Stimulated activated CD4-positive, alpha-beta T cell treated with anti-CD3 and anti-CD28 coated beads, Interleukin-4, amount 100 ng/mL, for 48 hours (primary cell): ENCODE measurements around the gene FGF18.
"Not testable (repeated sequence)": the region's sequence is repeated elsewhere in the genome, so short reads cannot be mapped to it uniquely, and the experiment has no call there.

Experiments used
- DNase-seq, 2 donors: peaks; one replicate each; pipeline ENCODE4 v3.0.0-alpha.2; 2020; ENCODE audit warnings: low read depth in 2 of 2

The FGF18 gene, protein sequence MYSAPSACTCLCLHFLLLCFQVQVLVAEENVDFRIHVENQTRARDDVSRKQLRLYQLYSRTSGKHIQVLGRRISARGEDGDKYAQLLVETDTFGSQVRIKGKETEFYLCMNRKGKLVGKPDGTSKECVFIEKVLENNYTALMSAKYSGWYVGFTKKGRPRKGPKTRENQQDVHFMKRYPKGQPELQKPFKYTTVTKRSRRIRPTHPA

DNA sequence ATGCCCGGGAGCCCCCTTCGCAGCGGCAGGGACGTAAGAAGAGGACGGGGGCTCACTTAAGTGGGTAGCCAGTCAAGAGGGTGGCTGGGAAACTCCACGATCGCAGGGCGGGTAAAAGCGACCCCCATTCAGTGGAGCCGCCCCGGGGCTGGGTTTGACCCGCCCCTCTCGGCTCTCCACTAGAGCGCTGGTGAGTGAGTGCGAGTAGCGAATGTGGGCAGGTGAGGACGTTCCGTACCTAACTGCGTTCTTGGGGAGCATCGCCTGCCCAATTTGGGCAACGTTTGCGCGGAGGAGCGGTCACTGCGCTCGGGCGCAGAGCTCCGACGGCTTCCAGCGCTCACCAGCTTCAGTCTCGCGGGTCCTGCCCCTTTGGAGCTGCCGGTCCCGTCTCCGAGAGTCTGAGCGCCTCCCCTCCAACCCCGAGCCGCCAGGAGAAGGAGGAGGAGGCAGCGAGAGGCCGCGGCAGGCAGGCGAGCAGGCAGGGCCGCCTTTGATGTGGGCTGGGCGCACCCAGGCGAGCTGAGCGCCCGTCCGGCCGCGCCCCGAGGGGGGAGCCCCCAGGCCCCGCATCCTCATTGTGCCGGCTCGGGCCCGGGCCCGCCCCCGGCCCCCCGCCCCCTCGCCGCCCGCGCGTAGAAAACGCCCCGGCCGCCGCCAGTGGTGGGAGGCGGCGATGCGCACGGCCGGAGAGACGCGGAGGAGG is at the start of gene FGF18:
FGF18 (plus strand) TSS at position 666 of the 706 bp plus-strand sequence. CDS start 553 bp downstream, outside the sequence.
- peak; percentile 16 to 18 for DNase-seq

DNA sequence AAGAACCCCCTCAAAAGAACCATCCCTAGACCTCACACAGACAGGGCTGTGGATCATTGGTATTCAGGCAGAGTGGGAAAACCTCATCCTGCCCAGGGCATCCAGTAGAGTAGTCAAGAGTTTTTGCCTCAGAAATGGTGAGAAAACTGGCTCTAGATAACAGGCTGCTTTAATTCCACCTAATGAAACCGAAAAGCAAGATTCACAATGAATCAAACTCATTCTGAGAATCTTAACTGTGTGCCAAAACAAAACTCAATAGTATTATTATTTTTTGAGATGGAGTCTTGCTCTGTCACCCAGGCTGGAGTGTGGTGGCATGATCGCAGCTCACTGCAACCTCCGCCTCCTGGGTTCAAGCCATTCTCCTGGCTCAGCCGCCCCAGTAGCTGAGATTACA is 49.5 kb upstream of the FGF18 start:
- DNase-seq = no peak

DNA sequence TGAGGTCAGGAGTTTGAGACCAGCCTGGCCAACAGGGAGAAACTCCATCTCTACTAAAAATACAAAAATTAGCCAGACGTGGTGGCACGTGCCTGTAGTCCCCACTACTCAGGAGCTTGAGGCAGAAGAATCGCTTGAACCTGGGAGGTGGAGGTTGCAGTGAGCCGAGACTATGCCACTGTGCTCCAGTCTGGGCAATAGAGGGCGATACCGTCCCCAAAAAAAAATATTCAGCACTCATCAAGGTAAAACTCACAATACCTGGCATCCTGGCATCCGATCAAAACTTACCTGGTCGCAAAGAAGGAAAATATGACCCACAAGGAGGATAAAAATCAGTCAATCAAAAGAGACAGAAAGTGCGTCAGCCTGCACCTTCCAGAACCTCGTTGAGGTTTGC is 48.6 kb upstream of the FGF18 start:
- DNase-seq = not testable (repeated sequence)

DNA sequence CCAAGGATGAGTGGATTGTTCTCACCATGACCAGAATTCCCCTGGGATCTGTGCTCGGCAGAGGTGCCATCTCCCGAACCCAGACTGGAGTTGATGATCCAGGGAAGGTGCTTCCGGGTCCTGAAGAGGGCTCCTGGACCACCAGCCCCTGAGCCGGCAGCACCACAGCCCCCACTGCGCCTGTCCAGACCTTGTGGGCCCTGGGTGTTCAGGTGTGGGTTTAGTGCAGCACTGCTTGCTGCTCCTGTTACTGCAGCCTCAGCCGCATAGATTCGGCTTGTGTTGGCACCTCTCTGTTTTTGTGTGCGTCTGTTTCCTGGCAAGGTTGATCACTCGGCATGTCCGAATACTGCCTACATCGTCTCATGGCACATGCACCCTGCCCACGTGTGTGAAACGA is 48.1 kb upstream of the FGF18 start:
- DNase-seq = no peak

DNA sequence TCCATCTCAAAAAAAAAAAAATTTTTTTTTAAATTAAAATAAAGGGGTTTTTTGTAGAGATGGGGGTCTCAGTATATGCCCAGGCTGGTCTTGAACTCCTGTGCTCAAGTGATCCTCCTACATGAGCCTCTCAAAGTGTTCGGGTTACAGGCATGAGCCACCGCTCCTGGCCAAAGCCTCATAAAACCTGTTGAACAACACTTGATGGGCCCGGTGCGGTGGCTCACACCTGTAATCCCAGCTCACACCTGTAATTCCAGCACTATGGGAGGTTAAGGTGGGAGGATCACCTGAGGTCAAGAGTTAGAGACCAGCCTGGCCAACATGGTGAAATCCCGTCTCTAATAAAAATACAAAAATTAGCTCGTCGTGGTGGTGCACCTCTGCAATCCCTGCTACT is 39.5 kb upstream of the FGF18 start:
- DNase-seq = no peak

DNA sequence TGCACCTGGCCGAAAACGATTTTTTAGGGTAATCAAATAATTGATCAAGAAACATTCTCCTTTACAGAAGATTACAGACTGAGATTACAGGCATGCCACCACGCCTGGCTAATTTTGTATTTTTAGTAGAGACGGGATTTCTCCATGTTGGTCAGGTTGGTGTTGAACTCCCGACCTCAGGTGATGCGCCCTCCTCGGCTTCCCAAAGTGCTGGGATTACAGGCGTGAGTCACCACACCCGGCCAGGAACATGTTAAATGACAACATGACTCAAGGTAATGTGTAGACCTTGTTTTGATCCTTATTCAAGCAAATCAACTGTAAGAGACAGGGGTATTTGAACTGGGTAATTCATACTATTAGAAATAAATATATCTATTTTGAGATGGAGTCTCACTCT is 35.0 kb upstream of the FGF18 start:
- DNase-seq = not testable (repeated sequence)

DNA sequence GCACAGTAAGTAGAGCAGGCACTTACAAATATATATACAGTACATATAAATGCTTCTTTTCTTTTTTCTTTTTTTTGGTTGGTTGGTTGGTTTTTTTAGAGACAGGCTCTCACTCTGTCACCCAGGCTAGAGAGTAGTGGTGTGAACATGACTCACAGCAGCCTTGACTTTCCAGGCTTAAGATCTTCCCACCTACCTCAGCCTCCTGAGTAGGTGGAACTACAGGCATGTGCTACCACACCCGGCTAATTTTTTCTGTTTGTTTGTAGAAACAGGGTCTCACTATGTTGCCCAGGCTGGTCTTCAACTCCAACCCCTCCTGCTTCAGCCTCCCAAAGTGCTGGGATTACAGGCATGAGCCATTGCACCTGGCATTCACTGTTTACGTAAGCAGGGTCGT is 34.4 kb upstream of the FGF18 start:
- not testable (repeated sequence) for DNase-seq

DNA sequence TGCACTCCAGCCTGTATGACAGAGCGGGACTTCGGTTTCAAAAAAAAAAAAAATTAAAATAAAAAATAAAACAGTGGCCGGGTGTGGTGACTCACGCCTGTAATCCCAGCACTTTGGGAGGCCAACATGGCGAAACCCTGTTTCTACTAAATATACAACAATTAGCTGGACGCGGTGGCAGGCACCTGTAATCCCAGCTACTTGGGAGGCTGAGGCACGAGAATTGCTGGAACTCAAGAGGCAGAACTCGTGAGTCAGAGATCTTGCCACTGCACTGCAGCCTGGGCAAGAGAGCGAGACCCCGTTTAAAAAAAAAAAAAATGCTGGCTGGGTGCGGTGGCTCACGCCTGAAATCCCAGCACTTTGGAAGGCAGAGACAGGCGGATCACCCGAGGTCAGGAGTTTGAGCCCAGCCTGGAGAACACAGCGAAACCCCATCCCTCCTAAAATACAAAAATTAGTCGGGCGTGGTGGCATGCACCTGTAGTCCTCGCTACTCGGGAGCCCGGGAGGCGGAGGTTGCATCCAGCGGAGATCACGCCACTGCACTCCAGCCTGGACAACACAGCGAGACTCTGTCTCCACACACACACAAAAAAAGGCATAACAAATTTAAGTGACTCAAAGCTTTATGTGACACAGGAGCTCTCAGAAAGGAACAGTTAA is 33.3 kb upstream of the FGF18 start:
- DNase-seq = no peak

DNA sequence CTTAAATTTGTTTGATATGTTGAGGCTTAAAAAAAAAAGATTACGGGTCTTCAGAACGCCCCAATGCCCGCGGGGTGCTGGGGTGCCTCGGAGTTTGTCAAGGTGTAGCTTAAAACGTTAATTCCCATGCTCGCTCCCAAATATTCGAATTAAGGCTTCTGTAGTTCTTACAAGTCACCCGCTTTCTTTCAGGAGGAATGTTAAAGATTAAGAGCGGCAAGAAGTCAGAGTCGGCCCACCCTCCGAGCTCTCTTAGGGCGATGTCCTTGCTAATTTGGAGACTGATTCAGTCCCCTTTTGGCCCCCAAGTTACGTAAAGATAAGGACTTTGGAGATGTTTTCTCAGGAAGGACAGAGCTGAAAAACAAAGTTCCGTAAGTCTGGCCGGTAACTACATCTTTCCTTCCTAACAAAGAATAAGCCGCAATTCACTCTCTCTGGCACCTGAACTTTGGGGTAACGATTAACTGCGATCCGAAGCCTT is 32.5 kb upstream of the FGF18 start:
- no peak for DNase-seq

DNA sequence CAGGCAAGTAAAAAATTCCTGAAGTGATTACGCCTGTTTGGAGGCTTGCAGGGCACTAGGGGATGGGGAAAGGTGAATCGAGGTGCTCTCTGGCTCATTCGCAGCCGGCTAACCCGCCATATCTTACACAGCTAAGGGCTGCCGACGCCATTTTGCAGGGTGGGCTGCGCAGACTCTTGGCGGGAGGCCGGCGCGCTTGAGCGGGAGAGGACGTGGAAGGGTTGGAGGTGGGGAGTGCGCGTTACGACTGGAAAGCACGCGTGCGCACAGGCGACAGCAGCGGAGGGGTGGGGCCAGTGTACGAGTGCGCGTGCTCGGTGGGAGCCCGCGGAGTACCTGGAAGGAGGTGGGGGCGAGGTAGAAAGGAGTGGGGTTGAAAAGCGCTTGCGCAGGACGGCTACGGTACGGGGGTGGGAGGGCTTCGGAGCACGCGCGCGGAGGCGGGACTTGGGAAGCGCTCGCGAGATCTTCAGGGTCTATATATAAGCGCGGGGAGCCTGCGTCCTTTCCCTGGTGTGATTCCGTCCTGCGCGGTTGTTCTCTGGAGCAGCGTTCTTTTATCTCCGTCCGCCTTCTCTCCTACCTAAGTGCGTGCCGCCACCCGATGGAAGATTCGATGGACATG is 32.0 kb upstream of the FGF18 start, which contains the start of gene NPM1:
NPM1 (plus strand) TSS at position 505 of the 625 bp plus-strand sequence; CDS start at position 605, 100 bp downstream.
- peak; percentile 94 to 96 for DNase-seq

DNA sequence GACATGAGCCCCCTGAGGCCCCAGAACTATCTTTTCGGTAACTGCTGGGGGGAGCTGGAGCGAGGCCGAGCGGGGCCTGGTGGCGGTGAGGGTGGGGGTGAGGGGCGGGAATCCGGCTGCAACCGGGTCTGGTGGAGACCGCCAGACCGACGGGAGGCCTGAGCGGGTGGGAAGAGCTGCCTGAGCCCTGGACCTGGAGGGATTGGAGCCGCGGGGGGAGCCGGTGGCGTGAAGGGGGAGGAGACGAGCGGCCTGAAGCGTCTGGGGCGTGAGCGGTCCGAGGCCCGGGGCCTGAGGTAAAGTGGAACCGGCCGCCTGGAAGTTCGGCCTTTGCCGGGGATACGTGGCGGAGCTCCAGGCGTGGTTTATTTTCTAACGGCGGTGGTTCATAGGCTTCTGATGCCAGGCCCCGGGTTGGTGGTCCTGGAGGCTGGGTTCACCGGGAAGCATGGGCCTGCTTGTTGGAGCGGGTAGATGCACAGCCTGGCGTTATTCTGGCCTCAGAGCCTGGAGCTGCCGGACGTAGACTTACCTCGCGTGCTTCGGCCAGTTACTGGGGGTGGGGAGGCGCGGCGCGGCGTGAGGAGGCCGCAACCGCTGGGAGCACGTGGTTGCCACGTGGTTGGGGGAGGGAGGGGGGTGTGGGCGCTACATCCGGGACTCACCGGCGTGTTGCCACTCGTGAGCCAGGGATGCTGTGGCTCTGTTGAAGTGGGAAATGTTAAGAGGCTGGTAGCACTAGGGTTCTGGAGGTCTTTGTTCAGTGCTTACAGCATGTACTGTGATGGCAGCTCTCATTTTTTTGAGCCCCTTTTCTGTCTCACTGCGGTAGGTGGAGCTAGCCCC is 31.3 kb upstream of the FGF18 start:
- peak; percentile 79 to 82 for DNase-seq

DNA sequence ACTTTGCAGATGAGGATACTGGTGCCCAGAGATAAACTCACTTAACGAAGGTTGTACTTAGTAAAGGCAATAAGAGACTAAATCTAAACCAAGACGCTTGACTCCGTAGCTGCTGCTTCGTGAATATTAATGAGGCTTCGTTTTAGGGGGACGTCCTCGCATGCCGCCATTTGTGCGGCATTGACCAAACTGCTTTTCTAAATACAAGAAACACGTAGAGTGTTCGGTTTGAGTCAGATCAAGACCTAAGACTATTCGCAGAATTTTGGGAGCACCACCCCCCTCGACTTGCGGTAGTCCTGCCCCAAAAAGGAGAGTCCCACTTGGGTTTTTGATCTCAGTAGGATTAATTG is 30.7 kb upstream of the FGF18 start:
- DNase-seq = peak in 1 of 2 donors; percentile 20

DNA sequence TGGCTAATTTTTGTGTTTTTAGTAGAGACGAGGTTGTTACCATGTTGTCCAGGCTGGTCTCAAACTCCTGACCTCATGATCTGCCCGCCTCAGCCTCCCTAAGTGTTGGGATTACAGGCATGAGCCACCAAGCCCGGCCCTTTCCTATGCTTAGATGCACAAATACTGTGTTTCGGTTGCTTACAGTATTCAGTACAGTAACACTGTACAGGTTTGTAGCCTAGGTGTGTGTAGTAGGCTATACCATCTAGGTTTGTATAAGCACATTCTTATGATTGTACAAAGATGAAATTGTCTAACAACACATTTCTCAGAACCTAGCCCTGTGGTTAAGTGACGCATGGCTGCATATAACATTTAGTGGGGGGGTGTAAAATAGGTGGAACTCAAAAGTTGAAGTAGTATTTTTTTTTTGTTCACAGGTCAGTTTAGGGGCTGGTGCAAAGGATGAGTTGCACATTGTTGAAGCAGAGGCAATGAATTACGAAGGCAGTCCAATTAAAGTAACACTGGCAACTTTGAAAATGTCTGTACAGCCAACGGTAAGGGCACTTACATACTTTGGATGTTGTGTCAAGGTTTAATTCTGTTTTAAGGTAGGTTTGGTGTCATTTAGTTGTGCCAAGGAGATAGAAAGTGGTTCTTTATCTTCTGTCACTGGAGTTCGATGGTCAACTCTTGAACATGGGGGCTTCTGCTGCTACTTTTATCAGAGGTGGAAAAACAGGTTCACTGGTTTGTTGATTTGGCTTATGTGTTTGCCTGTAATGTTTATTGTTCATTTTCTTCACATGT is 28.4 kb upstream of the FGF18 start:
- DNase-seq = no peak

DNA sequence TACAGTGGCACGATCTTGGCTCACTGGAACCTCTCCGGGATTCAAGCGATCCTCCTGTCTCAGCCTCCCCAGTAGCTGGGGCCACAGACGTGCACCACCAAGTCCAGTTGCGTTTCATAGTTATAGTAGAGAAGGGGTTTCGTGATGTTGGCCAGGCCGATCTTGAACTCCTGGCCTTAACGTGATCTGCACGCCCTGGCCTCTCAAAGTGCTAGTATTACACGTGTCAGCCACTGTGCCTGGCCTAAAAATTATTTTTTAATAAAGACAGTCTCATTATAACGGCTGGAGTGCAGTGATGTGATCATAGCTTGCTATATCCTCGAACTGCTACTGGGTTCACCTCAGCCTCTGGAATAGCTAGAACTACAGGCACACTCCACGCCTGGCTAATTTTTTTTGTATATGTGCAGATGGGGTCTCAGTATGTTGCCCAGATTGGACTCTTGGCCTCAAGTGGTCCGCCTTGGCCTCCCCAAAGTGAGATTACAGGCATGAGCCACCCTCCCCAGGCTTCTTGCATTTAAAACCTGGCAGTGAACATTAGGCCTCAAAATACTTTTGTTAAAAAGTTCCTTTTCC is 27.4 kb upstream of the FGF18 start:
- DNase-seq = no peak

DNA sequence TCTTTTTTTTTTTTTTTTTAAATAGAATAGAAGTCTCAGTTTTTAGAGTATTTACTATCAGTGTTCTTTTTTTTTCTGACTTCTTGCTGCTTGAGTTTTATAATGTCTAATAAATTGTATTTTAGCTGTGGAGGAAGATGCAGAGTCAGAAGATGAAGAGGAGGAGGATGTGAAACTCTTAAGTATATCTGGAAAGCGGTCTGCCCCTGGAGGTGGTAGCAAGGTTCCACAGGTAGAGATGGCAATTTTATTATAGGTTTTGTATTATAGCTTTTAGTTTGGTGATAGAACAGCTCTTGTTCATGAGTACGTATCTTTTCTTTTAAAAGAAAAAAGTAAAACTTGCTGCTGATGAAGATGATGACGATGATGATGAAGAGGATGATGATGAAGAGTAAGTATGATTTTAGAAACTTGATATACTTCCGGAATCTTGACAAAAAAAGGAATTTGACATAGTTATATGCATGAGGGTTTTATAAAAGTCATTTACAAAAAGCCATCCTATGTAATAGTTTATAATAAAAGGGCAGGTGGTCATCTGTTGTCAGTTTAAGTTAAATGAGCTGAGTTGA is 26.8 kb upstream of the FGF18 start:
- DNase-seq = no peak

DNA sequence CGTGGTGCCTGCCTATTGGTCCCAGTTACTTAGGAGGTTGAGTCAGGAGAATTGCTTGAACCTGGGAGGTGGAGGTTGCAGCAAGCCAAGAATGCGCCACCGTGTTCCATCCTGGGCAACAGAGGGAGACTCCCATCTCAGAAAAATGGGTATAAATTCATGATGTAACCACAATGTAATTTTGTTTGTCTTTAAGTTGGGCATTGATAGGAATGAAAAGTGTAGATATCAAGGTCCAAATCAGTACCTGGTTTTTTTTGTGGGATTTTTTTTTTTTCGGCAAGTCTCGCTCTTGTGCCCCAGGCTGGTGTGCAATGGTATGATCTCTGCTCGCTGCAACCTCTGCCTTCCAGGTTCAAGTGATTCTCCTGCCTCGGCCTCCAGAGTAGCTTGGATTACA is 24.4 kb upstream of the FGF18 start:
- DNase-seq = no peak

DNA sequence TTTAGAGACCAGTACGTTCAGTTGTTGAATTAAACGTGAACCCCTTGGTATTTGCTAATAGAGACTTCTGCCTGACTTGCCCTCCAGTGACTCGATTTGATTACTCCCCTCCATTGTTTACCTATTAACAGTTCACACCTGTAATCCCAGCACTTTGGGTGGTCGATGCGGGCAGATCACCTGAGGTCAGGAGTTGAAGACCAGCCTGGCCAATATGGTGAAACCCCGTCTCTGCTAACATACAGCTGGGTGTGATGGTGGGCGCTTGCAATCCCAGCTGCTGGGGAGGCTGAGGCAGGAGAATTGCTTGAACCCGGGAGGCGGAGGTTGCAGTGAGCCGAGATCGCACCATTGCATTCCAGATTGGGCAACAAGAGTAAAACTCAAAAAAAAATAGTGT is 22.9 kb upstream of the FGF18 start:
- not testable (repeated sequence) for DNase-seq

DNA sequence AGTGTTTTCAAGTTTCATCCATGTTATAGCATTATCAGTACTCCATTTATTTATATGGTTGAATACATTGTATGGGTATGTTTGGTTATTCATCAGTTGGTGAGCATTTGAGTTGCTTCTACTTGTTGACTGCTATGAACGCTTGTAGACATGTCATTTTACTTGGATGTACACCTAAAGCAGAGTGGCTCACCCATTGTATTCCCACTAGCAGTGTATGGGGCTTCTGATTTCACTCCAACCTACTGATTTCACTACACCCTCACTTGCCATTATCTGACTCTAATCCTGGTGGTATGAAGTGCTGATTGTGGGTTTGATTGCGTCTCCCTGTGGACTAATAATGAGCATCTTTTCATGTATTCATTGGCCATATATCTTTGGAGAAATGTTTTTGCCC is 22.3 kb upstream of the FGF18 start:
- DNase-seq = no peak

DNA sequence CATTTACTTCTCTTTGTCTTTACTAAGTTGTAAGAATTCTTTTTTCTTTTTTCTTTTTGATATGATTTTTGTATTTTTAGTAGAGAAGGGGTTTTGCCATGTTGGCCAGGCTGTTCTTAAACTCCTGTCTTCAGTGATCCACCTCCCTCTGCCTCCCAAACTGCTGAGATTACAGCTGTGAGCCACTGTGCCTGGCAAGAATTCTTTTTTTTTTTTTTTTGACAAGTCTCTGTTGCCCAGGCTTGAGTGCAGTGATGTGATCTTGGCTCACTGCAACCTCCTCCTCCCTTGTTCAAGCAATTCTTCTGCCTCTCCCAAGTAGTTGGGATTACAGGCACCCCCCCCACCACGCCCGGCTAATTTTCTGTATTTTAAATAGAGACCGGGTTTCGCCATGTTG is 21.8 kb upstream of the FGF18 start:
- DNase-seq = no peak

DNA sequence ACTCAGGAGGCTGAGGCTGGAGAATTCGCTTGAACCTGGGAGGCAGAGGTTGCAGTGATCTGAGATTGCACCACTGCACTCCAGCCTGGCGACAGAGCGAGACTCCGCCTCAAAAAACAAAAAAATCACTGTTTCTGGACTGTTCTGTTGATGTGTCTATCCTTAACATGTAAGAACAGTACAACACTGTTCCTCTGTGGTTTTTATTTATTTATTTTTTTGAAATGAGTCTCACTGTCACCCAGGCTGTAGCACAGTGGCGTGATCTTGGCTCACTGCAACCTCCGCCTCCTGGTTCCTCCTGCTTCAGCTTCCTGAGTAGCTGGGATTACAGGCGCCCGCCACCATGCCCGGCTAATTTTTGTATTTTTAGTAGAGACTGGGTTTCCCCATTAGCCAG is 20.8 kb upstream of the FGF18 start:
- not testable (repeated sequence) for DNase-seq
